Neural crest cell (in vitro differentiated cells): ENCODE measurements around the gene CSK. TPM values are rescaled to one million over a fixed set of nuclear protein-coding genes. Genes with fewer than 3 reads are reported as not detected.

Experiments
- DNase-seq: peaks from one replicate; pipeline ENCODE4 v3.0.0; 2021; ENCODE audit warnings: low read depth, mixed read lengths, low spot score
- H3K27ac Mint-ChIP-seq: one replicate; pipeline ENCODE4 v1.8.0; 2021; ENCODE audit warnings: mild to moderate bottlenecking, mixed read lengths; ENCODE audit not compliant: unreplicated experiment
- H3K27me3 Mint-ChIP-seq: 2 replicates; pipeline ENCODE4 v1.8.0; 2021; ENCODE audit warnings: low read depth, mild to moderate bottlenecking, mixed read lengths
- H3K36me3 Mint-ChIP-seq: 2 replicates; pipeline ENCODE4 v1.8.0; 2021; ENCODE audit warnings: low read depth, mild to moderate bottlenecking, mixed read lengths
- H3K4me1 Mint-ChIP-seq: 2 replicates; pipeline ENCODE4 v1.8.0; 2021; ENCODE audit warnings: mixed read lengths
- H3K4me3 Mint-ChIP-seq: one replicate; pipeline ENCODE4 v1.8.0; 2021; ENCODE audit warnings: mild to moderate bottlenecking, mixed read lengths
- H3K9me3 Mint-ChIP-seq: 2 replicates; pipeline ENCODE4 v1.8.0; 2021; ENCODE audit warnings: mixed read lengths
- total RNA-seq: library from RNA; stranded (reverse); gene quantifications from 2 replicates; pipeline ENCODE4 v1.2.1, GENCODE V29; 2021
- TF ChIP-seq, protein P1 (sequence below): fragments of 200-600 bp; sonication (generic); conservative IDR thresholded peaks from 2 replicates; pipeline ENCODE4 v1.5.0; 2021; ENCODE audit warnings: antibody characterized with exemption, mild to moderate bottlenecking

The CSK gene
- total RNA-seq, 1 donor from 2014 or later: 109 TPM

GRCh38 chr15:74777769-74778598 lies 3.9 kb upstream of the CSK start:
- H3K36me3 Mint-ChIP-seq: no peaks in the 10 kb centered on the region
- peaks cover 3% of the 10 kb centered on the region for H3K27me3 Mint-ChIP-seq
- no peaks in the 10 kb centered on the region for H3K9me3 Mint-ChIP-seq
- peak overlapping the region; percentile 16 for H3K27ac Mint-ChIP-seq
- peaks cover 68% of the 10 kb centered on the region for H3K4me1 Mint-ChIP-seq
- H3K4me3 Mint-ChIP-seq: peak overlapping the region; percentile 65
- no peak for DNase-seq
- TF ChIP-seq, protein P1, sequence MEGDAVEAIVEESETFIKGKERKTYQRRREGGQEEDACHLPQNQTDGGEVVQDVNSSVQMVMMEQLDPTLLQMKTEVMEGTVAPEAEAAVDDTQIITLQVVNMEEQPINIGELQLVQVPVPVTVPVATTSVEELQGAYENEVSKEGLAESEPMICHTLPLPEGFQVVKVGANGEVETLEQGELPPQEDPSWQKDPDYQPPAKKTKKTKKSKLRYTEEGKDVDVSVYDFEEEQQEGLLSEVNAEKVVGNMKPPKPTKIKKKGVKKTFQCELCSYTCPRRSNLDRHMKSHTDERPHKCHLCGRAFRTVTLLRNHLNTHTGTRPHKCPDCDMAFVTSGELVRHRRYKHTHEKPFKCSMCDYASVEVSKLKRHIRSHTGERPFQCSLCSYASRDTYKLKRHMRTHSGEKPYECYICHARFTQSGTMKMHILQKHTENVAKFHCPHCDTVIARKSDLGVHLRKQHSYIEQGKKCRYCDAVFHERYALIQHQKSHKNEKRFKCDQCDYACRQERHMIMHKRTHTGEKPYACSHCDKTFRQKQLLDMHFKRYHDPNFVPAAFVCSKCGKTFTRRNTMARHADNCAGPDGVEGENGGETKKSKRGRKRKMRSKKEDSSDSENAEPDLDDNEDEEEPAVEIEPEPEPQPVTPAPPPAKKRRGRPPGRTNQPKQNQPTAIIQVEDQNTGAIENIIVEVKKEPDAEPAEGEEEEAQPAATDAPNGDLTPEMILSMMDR: no peak

DNA sequence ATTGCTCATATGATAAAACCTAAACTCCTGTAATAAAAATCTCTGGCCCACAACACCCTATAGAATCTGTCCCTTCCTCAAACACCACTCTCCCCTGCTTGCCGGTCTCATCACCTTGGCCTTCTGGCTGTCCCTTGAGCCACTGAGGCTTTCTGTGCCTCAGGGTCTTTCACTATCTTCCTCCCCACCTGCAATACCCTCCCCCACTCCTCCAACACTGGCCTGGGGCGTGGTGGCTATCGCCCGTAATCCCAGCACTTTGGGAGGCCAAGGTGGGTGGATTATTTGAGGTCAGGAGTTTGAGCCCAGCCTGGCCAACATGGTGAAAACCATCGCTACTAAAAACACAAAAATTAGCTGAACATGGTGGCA lies 3.3 kb upstream of the CSK start:
- no peaks in the 10 kb centered on the region for H3K9me3 Mint-ChIP-seq
- H3K4me3 Mint-ChIP-seq: peak overlapping the region; percentile 65
- peak overlapping the region; percentile 16 for H3K27ac Mint-ChIP-seq
- no peaks in the 10 kb centered on the region for H3K36me3 Mint-ChIP-seq
- no peak for DNase-seq
- H3K4me1 Mint-ChIP-seq: peaks cover 70% of the 10 kb centered on the region
- TF ChIP-seq, protein P1: no peak
- peaks cover 3% of the 10 kb centered on the region for H3K27me3 Mint-ChIP-seq

DNA sequence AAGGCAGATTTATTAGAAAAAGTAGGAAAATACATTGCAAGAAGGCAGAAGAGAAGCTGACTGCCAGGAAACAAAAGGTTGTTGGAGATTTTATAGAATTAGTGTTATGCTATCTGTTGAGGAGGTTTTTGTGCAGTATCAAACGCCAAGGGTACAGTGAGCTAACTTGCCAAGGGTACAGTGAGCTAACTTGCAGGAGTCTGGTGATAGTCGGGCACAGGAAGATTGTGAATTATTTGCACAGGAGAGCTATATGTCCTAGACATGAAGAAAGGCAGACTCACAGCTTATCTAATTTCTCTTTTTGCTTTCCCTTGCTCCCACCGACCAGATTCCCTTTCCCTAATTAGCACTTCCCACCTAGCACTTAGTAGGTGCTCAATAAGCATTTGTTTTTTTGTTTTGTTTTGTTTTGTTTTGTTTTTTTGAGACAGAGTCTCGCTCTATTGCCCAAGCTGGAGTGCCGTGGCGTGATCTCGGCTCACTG lies 2.7 kb upstream of the CSK start:
- H3K4me1 Mint-ChIP-seq: peaks cover 67% of the 10 kb centered on the region

DNA sequence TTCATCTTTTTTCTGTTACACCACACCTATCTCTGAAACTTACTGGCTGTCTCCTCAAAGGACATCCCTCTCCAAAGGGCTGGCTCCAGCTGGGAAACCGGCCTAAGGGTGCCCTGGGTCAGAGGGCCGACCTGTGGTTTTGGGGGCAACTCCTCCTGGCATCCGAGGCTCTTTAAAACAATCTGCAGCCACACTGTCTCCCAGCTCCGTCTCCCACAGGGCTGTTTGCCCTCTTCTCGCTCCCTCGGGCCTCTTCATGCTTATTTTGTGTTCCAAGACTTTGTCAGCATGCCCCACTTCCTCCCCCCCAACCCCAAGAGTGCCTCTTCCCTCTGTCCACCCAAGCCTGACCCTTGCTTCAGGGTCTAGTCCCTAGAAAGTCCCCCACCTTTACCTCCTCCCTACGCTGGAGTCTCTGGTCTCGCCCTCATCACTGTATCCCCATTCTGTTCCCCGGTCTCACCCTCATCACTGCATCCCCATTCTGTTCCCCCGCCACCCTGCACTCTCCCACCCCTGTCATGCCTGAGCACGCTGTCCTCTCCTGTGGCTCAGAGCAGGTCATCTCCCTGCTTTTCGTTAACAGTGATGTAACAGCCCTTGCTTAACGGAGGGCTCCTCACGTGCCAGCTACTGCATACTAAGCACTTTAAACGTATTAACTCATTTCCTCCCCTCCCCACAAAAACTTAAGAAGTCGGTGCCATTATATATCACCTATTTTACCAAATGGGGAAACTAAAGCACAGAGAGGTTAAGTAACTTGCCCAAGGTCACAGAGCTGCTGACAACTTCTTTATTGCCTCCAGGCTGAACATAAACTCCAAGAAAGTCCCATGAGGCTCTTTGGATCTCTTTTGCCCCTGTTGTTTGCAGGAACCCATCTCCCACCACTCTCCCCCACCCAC lies 1.1 kb upstream of the CSK start:
- TF ChIP-seq, protein P1: no peak
- no peak overlapping the region for H3K27ac Mint-ChIP-seq
- H3K9me3 Mint-ChIP-seq: no peaks in the 10 kb centered on the region
- H3K4me1 Mint-ChIP-seq: peaks cover 76% of the 10 kb centered on the region
- peak overlapping the region; percentile 92 for H3K4me3 Mint-ChIP-seq
- H3K27me3 Mint-ChIP-seq: peaks cover 3% of the 10 kb centered on the region
- H3K36me3 Mint-ChIP-seq: no peaks in the 10 kb centered on the region
- DNase-seq: no peak

More for the DNA sequence above, 2.7 kb upstream of the CSK start:
- Mint-ChIP-seq H3K4me3 (peak overlapping the region; percentile 52), H3K36me3 (no peaks in the 10 kb centered on the region), H3K27ac (peak overlapping the region; percentile 36), H3K9me3 (no peaks in the 10 kb centered on the region), H3K27me3 (peaks cover 3% of the 10 kb centered on the region)
- no peak for DNase-seq
- TF ChIP-seq, protein P1: no peak

DNA sequence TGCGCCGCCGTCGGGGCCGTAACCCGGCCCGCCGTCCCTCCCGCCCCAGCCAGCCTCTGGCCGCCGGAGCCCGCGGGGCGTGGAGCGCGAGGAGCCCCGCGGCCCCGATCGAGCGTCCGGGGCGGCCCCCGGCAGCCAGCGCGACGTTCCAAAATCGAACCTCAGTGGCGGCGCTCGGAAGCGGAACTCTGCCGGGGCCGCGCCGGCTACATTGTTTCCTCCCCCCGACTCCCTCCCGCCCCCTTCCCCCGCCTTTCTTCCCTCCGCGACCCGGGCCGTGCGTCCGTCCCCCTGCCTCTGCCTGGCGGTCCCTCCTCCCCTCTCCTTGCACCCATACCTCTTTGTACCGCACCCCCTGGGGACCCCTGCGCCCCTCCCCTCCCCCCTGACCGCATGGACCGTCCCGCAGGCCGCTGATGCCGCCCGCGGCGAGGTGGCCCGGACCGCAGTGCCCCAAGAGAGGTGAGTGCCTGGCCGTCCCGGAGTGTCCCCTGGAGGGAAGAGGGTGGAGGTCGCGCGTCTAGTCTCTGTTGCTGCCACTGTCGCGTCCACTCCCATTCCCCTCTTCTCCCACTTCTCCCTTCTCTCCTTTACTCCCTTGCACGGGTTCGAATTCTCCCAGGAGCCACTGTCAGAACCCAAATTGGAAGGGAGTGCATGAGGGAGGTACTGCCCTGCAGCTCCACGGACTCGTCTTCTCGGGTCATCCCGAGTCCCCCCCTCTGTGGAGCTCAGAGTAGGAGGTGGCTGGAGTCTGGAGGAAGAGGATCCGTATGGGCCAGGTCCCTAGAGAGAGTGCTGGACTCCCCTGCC lies 585 bp downstream of the CSK start:
- Mint-ChIP-seq H3K27me3 (peaks cover 3% of the 10 kb centered on the region), H3K36me3 (no peaks in the 10 kb centered on the region), H3K4me3 (peak overlapping the region; percentile 89), H3K4me1 (peaks cover 66% of the 10 kb centered on the region), H3K9me3 (no peaks in the 10 kb centered on the region), H3K27ac (peak overlapping the region; percentile 81)
- TF ChIP-seq, protein P1: no peak
- DNase-seq: no peak
